ENCODE data around the gene ZNF668. TPM values are rescaled to one million over a fixed set of nuclear protein-coding genes. Genes with fewer than 3 reads are reported as not detected.

ZNF668 gene
- total and polyA plus RNA-seq, 2 of the 4 experiments (the other 2 are of a cell fraction): 4.5 to 11.6 TPM

GRCh38 chr16:31093132-31093703 lies 19.2 kb upstream of the ZNF668 start:
- Histone ChIP-seq H3K27me3 (ENCODE audit: control insufficient read depth, insufficient read depth, low read length) (no peaks in the 10 kb centered on the region), H3K4me2 (ENCODE audit: low read depth, low read length) (peak overlapping the region; percentile 98), H3K56ac (ENCODE audit: extremely low read depth, insufficient read depth, low read length) (no peak overlapping the region; the same call in 1 of the 2 replicates), H3K36me3 (ENCODE audit: control insufficient read depth, insufficient read depth, low read length) (peaks cover 21% of the 10 kb centered on the region), H3K4me1 (ENCODE audit: control insufficient read depth, insufficient read depth, low read length) (peaks cover 3% of the 10 kb centered on the region), H3K27ac (ENCODE audit: insufficient read depth, low read length) (peak overlapping the region; percentile 13; the same call in 1 of the 2 replicates), H3K23ac (ENCODE audit: low read depth, low read length) (peak overlapping the region; percentile 90), H3K9me3 (ENCODE audit: control insufficient read depth, insufficient read depth, low read length) (no peaks in the 10 kb centered on the region), H3K4ac (ENCODE audit: low read depth, low read length) (peak overlapping the region; percentile 83), H4K91ac (ENCODE audit: insufficient read depth, low read depth, low read length) (no peak overlapping the region), H3K9me1 (ENCODE audit: insufficient read depth, low read length) (peaks cover 15% of the 10 kb centered on the region), H4K5ac (ENCODE audit: low read depth, low read length) (peak overlapping the region; percentile 48), H4K8ac (ENCODE audit: low read depth in 2 of 2, low read length in 2 of 2) (peak overlapping the region in 1 of 2 experiments; percentile 3; a peak in 1 of 4 replicates), H2BK20ac (ENCODE audit: low read depth, low read length) (no peak overlapping the region), H3K79me1 (ENCODE audit: low read depth in 1 of 2, low read length in 2 of 2) (peaks cover 34 to 64% of the 10 kb centered on the region in 2 experiments; a peak in 3 of 4 replicates), H3K4me3 (ENCODE audit: insufficient read depth, low read depth, low read length) (peak overlapping the region; percentile 91), H2AFZ (replicated peaks; ENCODE audit: low read length, poor library complexity) (peak overlapping the region; percentile 73), H3K9ac (ENCODE audit: low read depth, low read length) (peak overlapping the region; percentile 96), H2BK120ac (ENCODE audit: low read depth, low read length) (no peak overlapping the region), H2BK15ac (ENCODE audit: low read depth, low read length) (no peak overlapping the region), H2AK9ac (replicated peaks; ENCODE audit: low read depth, low read length, poor library complexity) (peak overlapping the region; percentile 99), H2BK5ac (ENCODE audit: low read depth, low read length, poor library complexity, severe bottlenecking) (peak overlapping the region; percentile 56), H2AK5ac (ENCODE audit: low read depth, low read length) (peak overlapping the region; percentile 88), H3K14ac (replicated peaks; ENCODE audit: low read depth, low read length) (peak overlapping the region; percentile 96), H4K20me1 (ENCODE audit: insufficient read depth, low read length) (peaks cover 17% of the 10 kb centered on the region), H3K18ac (ENCODE audit: low read depth, low read length) (no peak overlapping the region)
- BruUV-seq (replicated peaks): no TSS peak
- in situ Hi-C loops (cut with MboI; ENCODE audit: low sequenced_read_pairs) (no loop called here), intact Hi-C loops (cut with micrococcal nuclease) (loop anchor here (5.0 kb wide), 1 partner anchor 61 kb away; the partner anchor contains the start of gene STX4), dilution Hi-C loops (cut with HindIII; ENCODE audit: low sequenced_read_pairs, unreplicated experiment) (no loop called here)
- 20% methylated on average over 1 of the region's 17 CpGs; no CpG with 5 or more reads in 1 of the 2 experiments for WGBS, 2 experiments (ENCODE audit: extremely low coverage in 2 of 2, insufficient read length in 1 of 2)
- TF ChIP-seq CTCF (conservative IDR thresholded peaks at IDR 0.05; ENCODE audit: low read depth, low read length) (no peak), CEBPB (IDR thresholded peaks at IDR 0.05; ENCODE audit: low read depth, low read length) (no peak), SMC3 (IDR thresholded peaks at IDR 0.05; ENCODE audit: low read depth, low read length) (no peak), RCOR1 (IDR thresholded peaks at IDR 0.05; ENCODE audit: insufficient replicate concordance, low read length) (no peak), BHLHE40 (IDR thresholded peaks at IDR 0.05; ENCODE audit: low read depth, low read length) (no peak), MXI1 (IDR thresholded peaks at IDR 0.05; ENCODE audit: borderline replicate concordance, low read depth, low read length) (no peak), CHD1 (IDR thresholded peaks at IDR 0.05; ENCODE audit: low read depth, low read length) (no peak), MAZ (IDR thresholded peaks at IDR 0.05; ENCODE audit: borderline replicate concordance, low read depth, low read length) (no peak), FOS (IDR thresholded peaks at IDR 0.05; ENCODE audit: low read depth, low read length) (no peak), USF2 (IDR thresholded peaks at IDR 0.05; ENCODE audit: low read depth, low read length) (no peak), POLR2A (IDR thresholded peaks at IDR 0.05; ENCODE audit: low read depth, low read length) (no peak), RAD21 (IDR thresholded peaks at IDR 0.05; ENCODE audit: low read length) (no peak), NFE2L2 (IDR thresholded peaks at IDR 0.05; ENCODE audit: low read depth, low read length) (no peak), MAFK (IDR thresholded peaks at IDR 0.05; ENCODE audit: low read depth, low read length) (no peak), ELK1 (IDR thresholded peaks at IDR 0.05; ENCODE audit: borderline replicate concordance, low read depth, low read length) (no peak), RFX5 (IDR thresholded peaks at IDR 0.05; ENCODE audit: low read depth, low read length) (no peak)
- CTCF ChIA-PET: no interaction called here
- DNase-seq (peak; percentile 38), ATAC-seq (ENCODE audit: low read depth) (no peak)
- POLR2A ChIA-PET (ENCODE audit: unreplicated experiment): no interaction called here

Measured in IMR-90 (cell line).